GM12878 (cell line): ENCODE measurements around the gene ADCY1. TPM values are rescaled to one million over a fixed set of nuclear protein-coding genes. Genes with fewer than 3 reads are reported as not detected.
A peak's percentile ranks its signal among the peaks of the same experiment; 100 is the strongest.
"Not testable (repeated sequence)": the region's sequence is repeated elsewhere in the genome, so short reads cannot be mapped to it uniquely, and the experiment has no call there.

Experiments used
- ATAC-seq: fragments of 200-7000 bp; cut with Tn5 transposase; 3 replicates; pipeline ENCODE4 v1.9.1; 2020; ENCODE audit warnings: mild to moderate bottlenecking, moderate library complexity
- BruUV-seq: library from RNA; stranded (reverse); fragments of 400-500 nt; replicated peaks from 2 replicates; lab custom pipeline; 2021; lab: Mats Ljungman, UMichigan
- CTCF ChIA-PET: fragments of 300-600 bp; sonication (Branson Sonifier 250); formaldehyde crosslinking; extraction: SDS; loops from one replicate; lab custom pipeline; 2021; ENCODE audit warnings: inconsistent platforms; lab: Yijun Ruan, JAX
- POLR2A ChIA-PET: fragments of 350-600 bp; formaldehyde crosslinking; extraction: SDS; loops from one replicate; lab custom pipeline; 2021; ENCODE audit warnings: inconsistent platforms; lab: Charles Lee
- RAD21 ChIA-PET: fragments of 300-600 bp; sonication (Branson Sonifier 250); formaldehyde crosslinking; loops from one replicate; lab custom pipeline; 2023; ENCODE audit warnings: antibody characterized with exemption; ENCODE audit not compliant: unreplicated experiment; lab: Charles Lee
- SMC1A ChIA-PET: fragments of 300-600 bp; sonication (Branson Sonifier 250); formaldehyde crosslinking; loops from one replicate; lab custom pipeline; 2023; ENCODE audit not compliant: unreplicated experiment, uncharacterized antibody; lab: Charles Lee
- DNase-seq: peaks from one replicate; pipeline ENCODE4 v3.0.0-alpha.2; 2011; ENCODE audit warnings: low read depth, low spot score
- FAIRE-seq: peaks from 3 replicates; lab custom pipeline; 2011; peaks lifted over from hg19 to GRCh38; lab: Jason Lieb, UNC
- H2AFZ ChIP-seq: 2 replicates; pipeline ENCODE4 v1.6.0; 2011; ENCODE audit warnings: low read depth, low read length, control low read depth; ENCODE audit not compliant: control insufficient read depth
- H3K27ac ChIP-seq: 2 replicates; pipeline ENCODE4 v1.5.1; 2011; ENCODE audit warnings: control low read depth; ENCODE audit not compliant: control insufficient read depth, insufficient read depth
- H3K27me3 ChIP-seq, 2 experiments: replicated peaks in 1 of 2; 2 replicates each; pipeline versions ENCODE4 v1.6.0 to v1.6.1; 2011; ENCODE audit warnings: low read length in 1 of 2; ENCODE audit not compliant: control insufficient read depth in 2 of 2, insufficient read depth in 2 of 2
- H3K36me3 ChIP-seq, 2 experiments: 2 replicates each; pipeline ENCODE4 v1.5.1; 2011; ENCODE audit warnings: low read length in 1 of 2; ENCODE audit not compliant: control insufficient read depth in 2 of 2, insufficient read depth in 2 of 2
- H3K4me1 ChIP-seq: 2 replicates; pipeline ENCODE4 v1.6.1; 2011; ENCODE audit warnings: mild to moderate bottlenecking, low read length, moderate library complexity, mixed read lengths; ENCODE audit not compliant: control insufficient read depth, insufficient read depth
- H3K4me2 ChIP-seq: 2 replicates; pipeline ENCODE4 v1.6.0; 2011; ENCODE audit warnings: control low read depth; ENCODE audit not compliant: control insufficient read depth, insufficient read depth
- H3K4me3 ChIP-seq: fragments of 200-600 bp; sonication (generic); 2 replicates; pipeline ENCODE4 v1.5.1; 2016
- H3K79me2 ChIP-seq: 2 replicates; pipeline ENCODE4 v1.6.0; 2011; ENCODE audit warnings: low read length; ENCODE audit not compliant: control insufficient read depth, insufficient read depth
- H3K9ac ChIP-seq: 2 replicates; pipeline ENCODE4 v1.8.0; 2011; ENCODE audit warnings: low read length, control low read depth, mixed read lengths; ENCODE audit not compliant: control insufficient read depth, insufficient read depth
- H3K9me3 ChIP-seq: replicated peaks from 3 replicates; pipeline ENCODE4 v1.5.1; 2011; ENCODE audit warnings: mild to moderate bottlenecking, low read length; ENCODE audit not compliant: control insufficient read depth, insufficient read depth
- H4K20me1 ChIP-seq: 2 replicates; pipeline ENCODE4 v1.6.0; 2011; ENCODE audit not compliant: control insufficient read depth, insufficient read depth
- ATF3 ChIP-seq: IDR thresholded peaks from 2 replicates; pipeline ENCODE4 v1.6.1; 2011; ENCODE audit warnings: low read depth, mild to moderate bottlenecking, low read length, moderate library complexity, borderline replicate concordance; ENCODE audit errors: extremely low read depth
- ATF7 ChIP-seq: fragments of 450-650 bp; IDR thresholded peaks from 2 replicates; pipeline ENCODE4 v1.6.1; 2016; ENCODE audit warnings: low read depth, mild to moderate bottlenecking
- BHLHE40 ChIP-seq, 2 experiments: fragments of 450-650 bp in 1 of 2; IDR thresholded peaks; 2 replicates each; pipeline ENCODE4 v1.6.1; 2011 to 2017; ENCODE audit warnings: low read depth in 2 of 2, borderline replicate concordance in 1 of 2, improper control_type of control experiment in 1 of 2, low read length in 1 of 2, mild to moderate bottlenecking in 1 of 2
- CHD2 ChIP-seq: IDR thresholded peaks from 2 replicates; pipeline ENCODE4 v1.6.1; 2011; ENCODE audit warnings: low read depth, low read length, improper control_type of control experiment, borderline replicate concordance
- E4F1 ChIP-seq: fragments of 450-650 bp; IDR thresholded peaks from 2 replicates; pipeline ENCODE4 v1.6.1; 2018; ENCODE audit warnings: borderline replicate concordance, mild to moderate bottlenecking; ENCODE audit not compliant: partially characterized antibody
- MEF2A ChIP-seq: IDR thresholded peaks from 2 replicates; pipeline ENCODE4 v1.6.1; 2011; ENCODE audit warnings: low read depth, mild to moderate bottlenecking, low read length, moderate library complexity; ENCODE audit not compliant: insufficient read depth
- MXI1 ChIP-seq: fragments of 150-350 bp; IDR thresholded peaks from 2 replicates; pipeline ENCODE4 v1.6.1; 2011; ENCODE audit warnings: low read depth, mild to moderate bottlenecking, inconsistent platforms, low read length, improper control_type of control experiment
- NBN ChIP-seq: fragments of 450-650 bp; IDR thresholded peaks from 2 replicates; pipeline ENCODE4 v1.6.1; 2016
- RUNX3 ChIP-seq: IDR thresholded peaks from 2 replicates; pipeline ENCODE4 v1.6.1; 2012; ENCODE audit warnings: low read length, inconsistent platforms
- SIX5 ChIP-seq: IDR thresholded peaks from 2 replicates; pipeline ENCODE4 v1.6.1; 2011; ENCODE audit warnings: mild to moderate bottlenecking, low read depth, low read length, moderate library complexity; ENCODE audit not compliant: severe bottlenecking
- SMAD5 ChIP-seq: IDR thresholded peaks from 2 replicates; pipeline ENCODE4 v1.6.1; 2016; ENCODE audit warnings: antibody characterized with exemption, low read depth
- TAF1 ChIP-seq: IDR thresholded peaks from 2 replicates; pipeline ENCODE4 v1.6.1; 2011; ENCODE audit warnings: mild to moderate bottlenecking, low read depth, low read length, borderline replicate concordance
- WGBS: methylation state at CpG from one replicate; pipeline ENCODE4 v1.1.6; 2016; ENCODE audit warnings: low lambda C conversion rate; ENCODE audit not compliant: insufficient replicate concordance, insufficient coverage; ENCODE audit errors: missing lambda C conversion rate; 5-methylcytosine and 5-hydroxymethylcytosine counted together
- in situ Hi-C: fragments of 300-500 bp; cut with MboI; formaldehyde crosslinking; loops from 9 replicates; pipeline ENCODE4 v1.14.3; 2018; ENCODE audit warnings: mixed read lengths
- intact Hi-C: fragments of 100-400 bp; cut with micrococcal nuclease; formaldehyde crosslinking; loops from one replicate; pipeline ENCODE4 v1.14.2; 2022; ENCODE audit not compliant: unreplicated experiment
- polyA plus RNA-seq, 11 experiments: library from polyadenylated mRNA; depleted of rRNA in 4 of 11; unstranded in 6 of 11; stranded (reverse) in 5 of 11; fragments of >200 nt; fragmentation: Nextera tagmentation in 4 of 11; fragmentation: Illumina TruSeq in 1 of 11; extraction: Ambion mirVana in 4 of 11; extraction: Trizol in 1 of 11; gene quantifications; 1 replicate in 1 of 11; 2 replicates in 10 of 11; pipeline versions ENCODE4 v1.2.1 to v1.2.3, GENCODE V29; 2011 to 2016; ENCODE audit warnings: inconsistent platforms in 2 of 11, missing spikeins in 2 of 11, low read depth in 1 of 11
- total RNA-seq, 4 experiments: library from RNA; depleted of rRNA in 3 of 4; stranded (reverse); fragments of >200 nt in 3 of 4; fragmentation: Illumina TruSeq in 1 of 4; extraction: Trizol in 1 of 4; gene quantifications; 2 replicates each; pipeline versions ENCODE4 v1.2.1 to v1.2.3, GENCODE V29; 2013 to 2021
- TF ChIP-seq, protein P1 (sequence below): IDR thresholded peaks from 2 replicates; pipeline ENCODE4 v1.6.1; 2012; ENCODE audit warnings: low read depth, low read length, improper control_type of control experiment

ADCY1 gene
- total and polyA plus RNA-seq, 10 of the 15 experiments (the other 5 are each of a cell fraction or from before 2014, with no cell fraction given), result 0.13 to 1.4 (median 0.45) TPM; not detected in 1

DNA sequence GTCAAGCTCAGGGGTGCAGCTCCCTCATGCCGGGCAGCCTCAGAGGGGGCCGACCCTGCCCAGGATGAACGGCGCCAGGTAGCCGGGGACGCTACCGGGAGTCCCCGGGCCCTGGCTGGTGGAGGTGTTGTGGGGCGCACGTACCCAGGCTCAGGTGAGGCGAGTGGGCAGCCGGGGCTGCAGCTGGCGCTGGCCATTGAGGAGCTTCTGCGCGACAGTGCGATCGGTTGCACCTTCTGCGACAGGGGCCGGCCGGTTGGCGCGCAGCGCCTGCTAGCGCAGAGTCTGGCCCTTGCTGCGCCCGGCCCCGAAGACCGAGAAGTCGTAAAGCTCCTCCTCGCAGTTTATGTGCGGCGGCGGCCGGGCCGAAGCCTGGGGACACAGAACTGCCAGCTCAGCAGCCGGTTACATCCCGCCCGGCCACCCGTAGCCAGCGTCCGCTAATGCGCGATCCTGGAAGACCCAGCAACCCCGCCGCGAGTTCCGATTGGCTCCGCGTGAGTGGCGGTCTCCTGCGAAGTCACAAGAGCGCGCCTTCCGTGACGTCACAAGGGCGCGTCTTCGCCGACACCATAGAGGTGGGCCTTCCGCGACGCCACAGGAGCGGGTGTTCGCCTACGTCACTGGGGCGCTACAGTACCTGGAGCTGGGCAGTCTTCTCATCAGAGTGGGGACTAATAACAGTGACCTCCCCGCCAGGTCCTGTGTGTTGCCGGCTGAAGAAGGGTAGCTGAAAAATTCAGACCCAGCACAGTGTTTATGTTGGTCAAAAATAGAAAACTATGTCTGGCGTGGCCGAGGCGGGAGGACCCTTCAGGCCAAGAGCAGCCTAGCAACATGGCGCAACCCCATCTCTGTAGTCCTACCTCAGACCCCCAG is 194.6 kb downstream of the ADCY1 start (continued):
- TF ChIP-seq SIX5 (peak; percentile 21), TAF1 (0 out of 2 replicates have a peak, but pooled peaks have one; percentile 18), NBN (peak; percentile 99), E4F1 (peak; percentile 37), ATF3 (peak; percentile 81), MEF2A (0 out of 2 replicates have a peak, but pooled peaks have one; percentile 24), CHD2 (0 out of 2 replicates have a peak, but pooled peaks have one; percentile 37), ATF7 (peak; percentile 71), RUNX3 (peak; percentile 47), MXI1 (peak; percentile 78), BHLHE40 (IDR thresholded peaks at IDR 0.05; ENCODE audit: borderline replicate concordance in 1 of 2, low read depth in 2 of 2, low read length in 1 of 2) (peak in 1 of 2 experiments; percentile 68; a peak in 2 of 4 replicates), SMAD5 (0 out of 2 replicates have a peak, but pooled peaks have one; percentile 65)
- TF ChIP-seq, protein P1, sequence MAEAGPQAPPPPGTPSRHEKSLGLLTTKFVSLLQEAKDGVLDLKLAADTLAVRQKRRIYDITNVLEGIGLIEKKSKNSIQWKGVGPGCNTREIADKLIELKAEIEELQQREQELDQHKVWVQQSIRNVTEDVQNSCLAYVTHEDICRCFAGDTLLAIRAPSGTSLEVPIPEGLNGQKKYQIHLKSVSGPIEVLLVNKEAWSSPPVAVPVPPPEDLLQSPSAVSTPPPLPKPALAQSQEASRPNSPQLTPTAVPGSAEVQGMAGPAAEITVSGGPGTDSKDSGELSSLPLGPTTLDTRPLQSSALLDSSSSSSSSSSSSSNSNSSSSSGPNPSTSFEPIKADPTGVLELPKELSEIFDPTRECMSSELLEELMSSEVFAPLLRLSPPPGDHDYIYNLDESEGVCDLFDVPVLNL, result peak; percentile 23; the same call in 1 of the 2 replicates

- intact Hi-C loops, POLR2A ChIA-PET: not testable (repeated sequence)
- H3K9ac ChIP-seq, result peak overlapping the region; percentile 77; the same call in 1 of the 2 replicates
Measured at GRCh38 chr7:45769626-45770025, 195.5 kb downstream of the ADCY1 start.

More at GRCh38 chr7:45769626-45770025, 195.5 kb downstream of the ADCY1 start:
- CTCF ChIA-PET, H3K4me1 ChIP-seq, ATAC-seq, FAIRE-seq, H4K20me1 ChIP-seq, in situ Hi-C loops, BruUV-seq, DNase-seq, H3K36me3 ChIP-seq, SMC1A ChIA-PET, H2AFZ ChIP-seq, H3K27me3 ChIP-seq, H3K9me3 ChIP-seq: not testable (repeated sequence)
- H3K79me2 ChIP-seq, result peaks cover 14% of the 10 kb centered on the region
- 96% methylated on average over 20 of the region's 20 CpGs for WGBS
- RAD21 ChIA-PET, result interaction anchor here (1.3 kb wide), 1 partner anchor 153 kb away, joined by 4 read pairs; no protein-coding TSS in a partner anchor
- peak overlapping the region; percentile 55 for H3K4me3 ChIP-seq
- peak overlapping the region; percentile 60 for H3K4me2 ChIP-seq
- peak overlapping the region; percentile 74 for H3K27ac ChIP-seq
